ENCODE data around the gene PARP6.

The PARP6 gene

GRCh38 chr15:72272213-72272996, at the start of gene PARP6:
Gene PARP6 (minus strand): TSS chr15:72272554. CDS start chr15:72267477, 5,077 bp downstream.
- peak; percentile 57 for TF ChIP-seq CTCF (IDR thresholded peaks at IDR 0.05; ENCODE audit: low read length, missing control alignments)
- peak; percentile 98 for DNase-seq (ENCODE audit: low read depth)
- H3K4me3 ChIP-seq (replicated peaks; ENCODE audit: low read depth, low read length): peak within 1 kb of the TSS; percentile 81

GRCh38 chr15:72319985-72320671, 47.8 kb upstream of the PARP6 start, which contains the start of gene CELF6:
Gene CELF6 (minus strand): TSS chr15:72320157. CDS start chr15:72319874, 283 bp downstream.
- no peak for TF ChIP-seq CTCF (IDR thresholded peaks at IDR 0.05; ENCODE audit: low read length, missing control alignments)
- peak within 1 kb of the TSS; percentile 55 for H3K4me3 ChIP-seq (replicated peaks; ENCODE audit: low read depth, low read length)
- peak; percentile 81 for DNase-seq (ENCODE audit: low read depth)

- peak; percentile 65 for DNase-seq (ENCODE audit: low read depth)
- H3K4me3 ChIP-seq (replicated peaks; ENCODE audit: low read depth, low read length): peak overlapping the region; percentile 55
- no peak for TF ChIP-seq CTCF (IDR thresholded peaks at IDR 0.05; ENCODE audit: low read length, missing control alignments)
Observed at GRCh38 chr15:72319360-72319984, 47.1 kb upstream of the PARP6 start.

GRCh38 chr15:72318408-72318942, 46.1 kb upstream of the PARP6 start:
- no peak overlapping the region for H3K4me3 ChIP-seq (replicated peaks; ENCODE audit: low read depth, low read length)
- DNase-seq (ENCODE audit: low read depth): no peak
- TF ChIP-seq CTCF (IDR thresholded peaks at IDR 0.05; ENCODE audit: low read length, missing control alignments): no peak

GRCh38 chr15:72315706-72316370, 43.5 kb upstream of the PARP6 start:
- TF ChIP-seq CTCF (IDR thresholded peaks at IDR 0.05; ENCODE audit: low read length, missing control alignments): no peak
- no peak overlapping the region for H3K4me3 ChIP-seq (replicated peaks; ENCODE audit: low read depth, low read length)
- DNase-seq (ENCODE audit: low read depth): no peak

GRCh38 chr15:72313881-72314280, 41.5 kb upstream of the PARP6 start:
- H3K4me3 ChIP-seq (replicated peaks; ENCODE audit: low read depth, low read length): no peak overlapping the region
- no peak for DNase-seq (ENCODE audit: low read depth)

More at GRCh38 chr15:72313881-72314280, 41.5 kb upstream of the PARP6 start:
- TF ChIP-seq CTCF (IDR thresholded peaks at IDR 0.05; ENCODE audit: low read length, missing control alignments): no peak

Measured in fibroblast of pulmonary artery (primary cell).